ENCODE measurements around the gene SPPL2B. TPM values are rescaled to one million over a fixed set of nuclear protein-coding genes. Genes with fewer than 3 reads are reported as not detected.

SPPL2B gene
- polyA plus RNA-seq, 1 of the 3 experiments (the other 2 are of a cell fraction): 58.1 TPM

DNA sequence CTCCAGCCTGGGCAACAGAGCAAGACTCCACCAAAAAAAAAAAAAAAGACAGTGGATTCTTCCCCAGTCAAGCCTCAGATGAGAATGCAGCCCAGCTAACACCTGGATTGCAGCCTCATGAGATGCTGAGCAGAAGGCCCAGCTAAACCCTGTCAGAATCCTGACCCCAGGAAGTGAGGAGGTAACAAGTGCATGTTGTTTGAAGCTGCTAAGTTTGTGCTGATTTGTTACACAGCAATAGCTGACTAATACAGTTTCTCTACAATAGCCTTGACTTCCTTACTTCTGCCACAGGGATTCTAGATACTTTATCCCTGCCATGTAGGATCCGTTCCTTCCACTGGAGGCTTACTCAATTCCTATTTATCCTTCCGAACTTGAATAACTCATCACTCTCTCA, 52.1 kb downstream of the SPPL2B start:
- Histone ChIP-seq H3K27me3 (ENCODE audit: insufficient read depth) (no peaks in the 10 kb centered on the region), H3K4me3 (ENCODE audit: low read depth in 2 of 2, low read length in 1 of 2) (no peak overlapping the region), H2AFZ (ENCODE audit: low read depth) (no peak overlapping the region), H3K4me2 (no peak overlapping the region), H3K36me3 (replicated peaks in 1 of 2; ENCODE audit: control insufficient read depth in 1 of 2, insufficient read depth in 2 of 2, low read length in 1 of 2) (no peaks in the 10 kb centered on the region), H4K20me1 (ENCODE audit: insufficient read depth) (no peaks in the 10 kb centered on the region), H3K9ac (no peak overlapping the region), H3K9me3 (no peaks in the 10 kb centered on the region), H3F3A (replicated peaks; ENCODE audit: insufficient read depth) (peaks cover 9% of the 10 kb centered on the region), H3K27ac (ENCODE audit: low read depth in 2 of 2, low read length in 1 of 2) (no peak overlapping the region), H3K4me1 (ENCODE audit: control insufficient read depth in 1 of 2, insufficient read depth in 2 of 2, low read depth in 1 of 2, low read length in 1 of 2) (no peaks in the 10 kb centered on the region; a peak in 1 of 4 replicates), H3K9me2 (no peaks in the 10 kb centered on the region), H3K79me2 (ENCODE audit: insufficient read depth) (no peaks in the 10 kb centered on the region)
- no peak for DNase-seq
- CTCF ChIA-PET: interaction anchor here (0.6 kb wide), 1 partner anchor 222 kb away, joined by 3 read pairs; no protein-coding TSS in a partner anchor
- TF ChIP-seq NFIC (IDR thresholded peaks at IDR 0.05; ENCODE audit: borderline replicate concordance) (no peak), TEAD4 (IDR thresholded peaks at IDR 0.05; ENCODE audit: borderline replicate concordance, insufficient read depth) (no peak), MXI1 (IDR thresholded peaks at IDR 0.05; ENCODE audit: low read depth, low read length) (no peak), GABPA (IDR thresholded peaks at IDR 0.05; ENCODE audit: low read depth) (no peak), FOXJ3 (CRISPR knock-in tag; IDR thresholded peaks at IDR 0.05) (no peak), ELF1 (IDR thresholded peaks at IDR 0.05) (no peak), POLR2AphosphoS5 (IDR thresholded peaks at IDR 0.05; ENCODE audit: low read depth, low read length) (no peak), TCF12 (IDR thresholded peaks at IDR 0.05) (no peak)
- TF ChIP-seq, protein P1, sequence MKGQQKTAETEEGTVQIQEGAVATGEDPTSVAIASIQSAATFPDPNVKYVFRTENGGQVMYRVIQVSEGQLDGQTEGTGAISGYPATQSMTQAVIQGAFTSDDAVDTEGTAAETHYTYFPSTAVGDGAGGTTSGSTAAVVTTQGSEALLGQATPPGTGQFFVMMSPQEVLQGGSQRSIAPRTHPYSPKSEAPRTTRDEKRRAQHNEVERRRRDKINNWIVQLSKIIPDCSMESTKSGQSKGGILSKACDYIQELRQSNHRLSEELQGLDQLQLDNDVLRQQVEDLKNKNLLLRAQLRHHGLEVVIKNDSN (IDR thresholded peaks at IDR 0.05; ENCODE audit: borderline replicate concordance, low read depth): no peak
- TF ChIP-seq, protein P2, sequence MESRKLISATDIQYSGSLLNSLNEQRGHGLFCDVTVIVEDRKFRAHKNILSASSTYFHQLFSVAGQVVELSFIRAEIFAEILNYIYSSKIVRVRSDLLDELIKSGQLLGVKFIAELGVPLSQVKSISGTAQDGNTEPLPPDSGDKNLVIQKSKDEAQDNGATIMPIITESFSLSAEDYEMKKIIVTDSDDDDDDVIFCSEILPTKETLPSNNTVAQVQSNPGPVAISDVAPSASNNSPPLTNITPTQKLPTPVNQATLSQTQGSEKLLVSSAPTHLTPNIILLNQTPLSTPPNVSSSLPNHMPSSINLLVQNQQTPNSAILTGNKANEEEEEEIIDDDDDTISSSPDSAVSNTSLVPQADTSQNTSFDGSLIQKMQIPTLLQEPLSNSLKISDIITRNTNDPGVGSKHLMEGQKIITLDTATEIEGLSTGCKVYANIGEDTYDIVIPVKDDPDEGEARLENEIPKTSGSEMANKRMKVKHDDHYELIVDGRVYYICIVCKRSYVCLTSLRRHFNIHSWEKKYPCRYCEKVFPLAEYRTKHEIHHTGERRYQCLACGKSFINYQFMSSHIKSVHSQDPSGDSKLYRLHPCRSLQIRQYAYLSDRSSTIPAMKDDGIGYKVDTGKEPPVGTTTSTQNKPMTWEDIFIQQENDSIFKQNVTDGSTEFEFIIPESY (IDR thresholded peaks at IDR 0.05; ENCODE audit: borderline replicate concordance, low read depth): no peak
- TF ChIP-seq, protein P3, sequence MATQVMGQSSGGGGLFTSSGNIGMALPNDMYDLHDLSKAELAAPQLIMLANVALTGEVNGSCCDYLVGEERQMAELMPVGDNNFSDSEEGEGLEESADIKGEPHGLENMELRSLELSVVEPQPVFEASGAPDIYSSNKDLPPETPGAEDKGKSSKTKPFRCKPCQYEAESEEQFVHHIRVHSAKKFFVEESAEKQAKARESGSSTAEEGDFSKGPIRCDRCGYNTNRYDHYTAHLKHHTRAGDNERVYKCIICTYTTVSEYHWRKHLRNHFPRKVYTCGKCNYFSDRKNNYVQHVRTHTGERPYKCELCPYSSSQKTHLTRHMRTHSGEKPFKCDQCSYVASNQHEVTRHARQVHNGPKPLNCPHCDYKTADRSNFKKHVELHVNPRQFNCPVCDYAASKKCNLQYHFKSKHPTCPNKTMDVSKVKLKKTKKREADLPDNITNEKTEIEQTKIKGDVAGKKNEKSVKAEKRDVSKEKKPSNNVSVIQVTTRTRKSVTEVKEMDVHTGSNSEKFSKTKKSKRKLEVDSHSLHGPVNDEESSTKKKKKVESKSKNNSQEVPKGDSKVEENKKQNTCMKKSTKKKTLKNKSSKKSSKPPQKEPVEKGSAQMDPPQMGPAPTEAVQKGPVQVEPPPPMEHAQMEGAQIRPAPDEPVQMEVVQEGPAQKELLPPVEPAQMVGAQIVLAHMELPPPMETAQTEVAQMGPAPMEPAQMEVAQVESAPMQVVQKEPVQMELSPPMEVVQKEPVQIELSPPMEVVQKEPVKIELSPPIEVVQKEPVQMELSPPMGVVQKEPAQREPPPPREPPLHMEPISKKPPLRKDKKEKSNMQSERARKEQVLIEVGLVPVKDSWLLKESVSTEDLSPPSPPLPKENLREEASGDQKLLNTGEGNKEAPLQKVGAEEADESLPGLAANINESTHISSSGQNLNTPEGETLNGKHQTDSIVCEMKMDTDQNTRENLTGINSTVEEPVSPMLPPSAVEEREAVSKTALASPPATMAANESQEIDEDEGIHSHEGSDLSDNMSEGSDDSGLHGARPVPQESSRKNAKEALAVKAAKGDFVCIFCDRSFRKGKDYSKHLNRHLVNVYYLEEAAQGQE (IDR thresholded peaks at IDR 0.05; ENCODE audit: low read depth, low read length): no peak
- TF ChIP-seq, protein P4, sequence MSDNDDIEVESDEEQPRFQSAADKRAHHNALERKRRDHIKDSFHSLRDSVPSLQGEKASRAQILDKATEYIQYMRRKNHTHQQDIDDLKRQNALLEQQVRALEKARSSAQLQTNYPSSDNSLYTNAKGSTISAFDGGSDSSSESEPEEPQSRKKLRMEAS (IDR thresholded peaks at IDR 0.05; ENCODE audit: low read depth): no peak
- POLR2A ChIA-PET: no interaction called here
- WGBS (ENCODE audit: low lambda C conversion rate): 31% methylated on average over 2 of the region's 2 CpGs
